IMR-90 (cell line): ENCODE data around the gene TBC1D17. TPM values are rescaled to one million over a fixed set of nuclear protein-coding genes. Genes with fewer than 3 reads are reported as not detected.

Experiments
- ATAC-seq: fragments of 200-7000 bp; cut with Tn5 transposase; 2 replicates; pipeline ENCODE4 v1.9.1; 2020; ENCODE audit warnings: low read depth, mild to moderate bottlenecking, moderate library complexity
- BruUV-seq: library from RNA; stranded (reverse); fragments of 400-500 nt; replicated peaks from 2 replicates; lab custom pipeline; 2021; lab: Mats Ljungman, UMichigan
- CTCF ChIA-PET: fragments of 300-600 bp; formaldehyde crosslinking; extraction: SDS; loops from one replicate; lab custom pipeline; 2021; ENCODE audit warnings: antibody characterized with exemption; lab: Yijun Ruan, JAX
- POLR2A ChIA-PET: fragments of 300-600 bp; sonication (Branson Sonifier 250); formaldehyde crosslinking; loops from one replicate; lab custom pipeline; 2022; ENCODE audit warnings: antibody characterized with exemption; ENCODE audit not compliant: unreplicated experiment; lab: Charles Lee
- DNase-seq: peaks from one replicate; pipeline ENCODE4 v3.0.0; 2013
- H2AFZ ChIP-seq: replicated peaks from 2 replicates; pipeline ENCODE3; 2013; ENCODE audit warnings: low read length, mild to moderate bottlenecking; ENCODE audit not compliant: poor library complexity
- H2AK5ac ChIP-seq: 2 replicates; pipeline ENCODE4 v1.6.1; 2013; ENCODE audit warnings: low read depth, low read length, inconsistent platforms
- H2AK9ac ChIP-seq: replicated peaks from 2 replicates; pipeline ENCODE3; 2013; ENCODE audit warnings: mild to moderate bottlenecking, low read depth, low read length, moderate library complexity; ENCODE audit not compliant: poor library complexity
- H2BK120ac ChIP-seq: 2 replicates; pipeline ENCODE4 v1.6.1; 2013; ENCODE audit warnings: low read depth, low read length, inconsistent platforms
- H2BK15ac ChIP-seq: 3 replicates; pipeline ENCODE4 v1.6.1; 2013; ENCODE audit warnings: low read depth, low read length, inconsistent platforms
- H2BK20ac ChIP-seq: 2 replicates; pipeline ENCODE4 v1.6.1; 2013; ENCODE audit warnings: low read depth, mild to moderate bottlenecking, inconsistent platforms, low read length, moderate library complexity
- H2BK5ac ChIP-seq: 2 replicates; pipeline ENCODE4 v1.6.1; 2013; ENCODE audit warnings: mild to moderate bottlenecking, low read depth, low read length, inconsistent platforms; ENCODE audit not compliant: poor library complexity, severe bottlenecking
- H3K14ac ChIP-seq: replicated peaks from 2 replicates; pipeline ENCODE4 v1.6.1; 2013; ENCODE audit warnings: low read depth, low read length, inconsistent platforms
- H3K18ac ChIP-seq: 2 replicates; pipeline ENCODE4 v1.6.1; 2013; ENCODE audit warnings: low read depth, low read length, control low read depth
- H3K23ac ChIP-seq: 2 replicates; pipeline ENCODE4 v1.6.1; 2013; ENCODE audit warnings: low read depth, low read length, inconsistent platforms
- H3K27ac ChIP-seq: 2 replicates; pipeline ENCODE4 v1.5.1; 2013; ENCODE audit warnings: mild to moderate bottlenecking, control low read depth, low read length; ENCODE audit not compliant: insufficient read depth
- H3K27me3 ChIP-seq: 2 replicates; pipeline ENCODE4 v1.6.1; 2013; ENCODE audit warnings: low read length; ENCODE audit not compliant: control insufficient read depth, insufficient read depth
- H3K36me3 ChIP-seq: 2 replicates; pipeline ENCODE4 v1.6.1; 2013; ENCODE audit warnings: low read length, mixed read lengths; ENCODE audit not compliant: control insufficient read depth, insufficient read depth
- H3K4ac ChIP-seq: 2 replicates; pipeline ENCODE4 v1.6.1; 2013; ENCODE audit warnings: low read depth, low read length, inconsistent platforms
- H3K4me1 ChIP-seq: 2 replicates; pipeline ENCODE4 v1.6.1; 2013; ENCODE audit warnings: low read length, mixed read lengths; ENCODE audit not compliant: control insufficient read depth, insufficient read depth
- H3K4me2 ChIP-seq: 2 replicates; pipeline ENCODE4 v1.6.1; 2013; ENCODE audit warnings: low read depth, mild to moderate bottlenecking, control low read depth, low read length, moderate library complexity
- H3K4me3 ChIP-seq: 2 replicates; pipeline ENCODE4 v1.5.1; 2013; ENCODE audit warnings: low read depth, mild to moderate bottlenecking, control low read depth, low read length, moderate library complexity; ENCODE audit not compliant: insufficient read depth
- H3K56ac ChIP-seq: 2 replicates; pipeline ENCODE4 v1.6.1; 2013; ENCODE audit warnings: low read length, inconsistent platforms; ENCODE audit not compliant: insufficient read depth; ENCODE audit errors: extremely low read depth
- H3K79me1 ChIP-seq, 2 experiments: 2 replicates each; pipeline ENCODE4 v1.6.1; 2013; ENCODE audit warnings: low read length in 2 of 2, inconsistent platforms in 1 of 2, low read depth in 1 of 2
- H3K9ac ChIP-seq: 2 replicates; pipeline ENCODE4 v1.6.1; 2013; ENCODE audit warnings: low read depth, low read length, control low read depth
- H3K9me1 ChIP-seq: 2 replicates; pipeline ENCODE4 v1.6.1; 2013; ENCODE audit warnings: low read length, inconsistent platforms; ENCODE audit not compliant: insufficient read depth
- H3K9me3 ChIP-seq: 2 replicates; pipeline ENCODE4 v1.6.1; 2013; ENCODE audit warnings: low read length; ENCODE audit not compliant: control insufficient read depth, insufficient read depth
- H4K20me1 ChIP-seq: 2 replicates; pipeline ENCODE4 v1.6.1; 2013; ENCODE audit warnings: low read length, inconsistent platforms; ENCODE audit not compliant: insufficient read depth
- H4K5ac ChIP-seq: 2 replicates; pipeline ENCODE4 v1.6.1; 2013; ENCODE audit warnings: mild to moderate bottlenecking, low read depth, low read length, control low read depth
- H4K8ac ChIP-seq, 2 experiments: 2 replicates each; pipeline ENCODE4 v1.6.1; 2013; ENCODE audit warnings: low read depth in 2 of 2, low read length in 2 of 2, control low read depth in 1 of 2, inconsistent platforms in 1 of 2
- H4K91ac ChIP-seq: 2 replicates; pipeline ENCODE4 v1.6.1; 2013; ENCODE audit warnings: low read depth, low read length, inconsistent platforms; ENCODE audit not compliant: insufficient read depth
- FOS ChIP-seq: fragments of 150-350 bp; IDR thresholded peaks from 2 replicates; pipeline ENCODE4 v1.6.1; 2016; ENCODE audit warnings: low read depth, low read length
- MAZ ChIP-seq: IDR thresholded peaks from 2 replicates; pipeline ENCODE4 v1.6.1; 2012; ENCODE audit warnings: low read depth, mild to moderate bottlenecking, low read length, improper control_type of control experiment, moderate library complexity, borderline replicate concordance
- WGBS, 2 experiments: methylation state at CpG; one replicate each; pipeline versions ENCODE4 v1.1.5 to v1.1.7; 2013; ENCODE audit warnings: missing lambda C conversion rate in 2 of 2; ENCODE audit not compliant: insufficient read length in 1 of 2; ENCODE audit errors: extremely low coverage in 2 of 2; 5-methylcytosine and 5-hydroxymethylcytosine counted together
- dilution Hi-C: fragments of 300-500 bp; cut with HindIII; formaldehyde crosslinking; loops from one replicate; pipeline ENCODE4 v1.14.3; 2018; ENCODE audit warnings: low sequenced_read_pairs; ENCODE audit not compliant: unreplicated experiment
- in situ Hi-C: fragments of 300-500 bp; cut with MboI; formaldehyde crosslinking; loops from 3 replicates; pipeline ENCODE4 v1.14.3; 2019; ENCODE audit warnings: low sequenced_read_pairs, inconsistent platforms, mixed read lengths
- intact Hi-C: fragments of 100-400 bp; cut with micrococcal nuclease; formaldehyde crosslinking; loops from 2 replicates; pipeline ENCODE4 v1.10.0; 2022
- polyA plus RNA-seq, 3 experiments: library from polyadenylated mRNA; depleted of rRNA; stranded (reverse); fragments of >200 nt; gene quantifications; 2 replicates each; pipeline ENCODE4 v1.2.3, GENCODE V29; 2012; ENCODE audit warnings: low replicate concordance in 1 of 3
- total RNA-seq: library from RNA; depleted of rRNA; stranded (reverse); fragments of >200 nt; gene quantifications from 2 replicates; pipeline ENCODE4 v1.2.3, GENCODE V29; 2012

The TBC1D17 gene
- total and polyA plus RNA-seq, 2 of the 4 experiments (the other 2 are of a cell fraction), result 1.1 to 27.8 TPM

DNA sequence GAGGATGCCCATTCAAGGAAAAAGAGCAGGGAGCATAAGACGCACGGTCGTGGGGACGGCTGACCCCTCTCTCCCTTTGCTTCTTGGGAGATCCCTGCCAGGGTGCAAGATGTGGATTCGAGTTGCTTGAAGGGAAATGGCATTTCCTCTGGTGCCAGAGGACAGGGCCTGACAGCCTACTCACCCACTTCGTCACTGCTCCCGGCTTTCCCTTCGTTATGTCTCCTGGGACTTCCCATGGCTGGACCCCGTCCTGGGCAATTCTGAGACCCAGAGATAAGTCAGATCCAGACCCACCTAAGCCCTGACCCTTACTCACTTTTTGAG lies 1.2 kb downstream of the TBC1D17 start:
- Histone ChIP-seq H3K27ac (no peak overlapping the region), H3K18ac (no peak overlapping the region), H2AK5ac (peak overlapping the region; percentile 33; the same call in 1 of the 2 replicates), H4K8ac (peak overlapping the region in 1 of 2 experiments; percentile 29; a peak in 1 of 4 replicates), H3K9me1 (peaks cover 10% of the 10 kb centered on the region), H2BK15ac (no peak overlapping the region), H2BK120ac (no peak overlapping the region), H3K23ac (no peak overlapping the region), H3K4me3 (peak overlapping the region; percentile 63; the same call in 1 of the 2 replicates), H3K56ac (no peak overlapping the region), H3K9me3 (peaks cover 6% of the 10 kb centered on the region; the same call in 1 of the 2 replicates), H2BK5ac (no peak overlapping the region), H3K79me1 (peaks cover 22 to 54% of the 10 kb centered on the region in 2 experiments), H3K14ac (no peak overlapping the region), H3K4me2 (peak overlapping the region; percentile 96), H4K91ac (no peak overlapping the region), H3K4me1 (peaks cover 7% of the 10 kb centered on the region), H3K36me3 (peaks cover 40% of the 10 kb centered on the region), H3K9ac (peak overlapping the region; percentile 69), H2AFZ (peak overlapping the region; percentile 94), H2BK20ac (no peak overlapping the region), H2AK9ac (peak overlapping the region; percentile 91), H4K20me1 (no peaks in the 10 kb centered on the region; the same call in 1 of the 2 replicates), H3K27me3 (no peaks in the 10 kb centered on the region), H4K5ac (no peak overlapping the region), H3K4ac (peak overlapping the region; percentile 19; the same call in 1 of the 2 replicates)
- in situ Hi-C loops, result no loop called here
- ChIA-PET CTCF (no interaction called here), POLR2A (no interaction called here)
- ATAC-seq, result no peak
- no CpG with 5 or more reads among the region's 9 CpGs for WGBS, 2 experiments
- intact Hi-C loops, result loop anchor here (5.0 kb wide), 1 partner anchor 149 kb away; the partner anchor contains the start of genes VRK3 and ZNF473
- dilution Hi-C loops, result no loop called here
- no peak for DNase-seq
- TF ChIP-seq MAZ (no peak), FOS (no peak)
- BruUV-seq, result no TSS peak
